AG04450 (cell line): ENCODE data around the gene PLXNA2. TPM values are rescaled to one million over a fixed set of nuclear protein-coding genes. Genes with fewer than 3 reads are reported as not detected.

Experiments
- CTCF ChIA-PET: fragments of 300-600, 350-600 bp; formaldehyde crosslinking; extraction: SDS; loops from one replicate; lab custom pipeline; 2022; ENCODE audit warnings: antibody characterized with exemption, inconsistent platforms; lab: Charles Lee
- POLR2A ChIA-PET: fragments of 350-600 bp; formaldehyde crosslinking; extraction: SDS; loops from one replicate; lab custom pipeline; 2021; ENCODE audit warnings: antibody characterized with exemption, inconsistent platforms; lab: Yijun Ruan, JAX
- DNase-seq: peaks from one replicate; pipeline ENCODE4 v3.0.0-alpha.2; 2011; ENCODE audit warnings: low read depth, low spot score
- H3K27ac ChIP-seq: one replicate; pipeline ENCODE4 v1.5.1; 2012; ENCODE audit warnings: low read depth, low read length, control low read depth
- H3K27me3 ChIP-seq: one replicate; pipeline ENCODE4 v1.6.0; 2012; ENCODE audit warnings: low read length; ENCODE audit not compliant: control insufficient read depth, insufficient read depth
- H3K4me3 ChIP-seq: 2 replicates; pipeline ENCODE4 v1.5.1; 2011; ENCODE audit warnings: mild to moderate bottlenecking, low read depth, low read length, control low read depth
- H3K9me3 ChIP-seq: 2 replicates; pipeline ENCODE4 v1.5.1; 2012; ENCODE audit warnings: low read length; ENCODE audit not compliant: control insufficient read depth, insufficient read depth
- polyA plus RNA-seq: library from polyadenylated mRNA; depleted of rRNA; stranded (reverse); fragments of >200 nt; gene quantifications from 2 replicates; pipeline ENCODE4 v1.2.3, GENCODE V29; 2011
- TF ChIP-seq, protein P1 (sequence below): IDR thresholded peaks from 2 replicates; pipeline ENCODE4 v1.5.1; 2011; ENCODE audit warnings: low read depth, low read length, control low read depth, inconsistent platforms

The PLXNA2 gene
- polyA plus RNA-seq, 1 experiment = 0.10 TPM

- Histone ChIP-seq H3K9me3 (no peaks in the 10 kb centered on the region), H3K4me3 (no peak overlapping the region), H3K27ac (no peak overlapping the region), H3K27me3 (no peaks in the 10 kb centered on the region)
- TF ChIP-seq, protein P1, sequence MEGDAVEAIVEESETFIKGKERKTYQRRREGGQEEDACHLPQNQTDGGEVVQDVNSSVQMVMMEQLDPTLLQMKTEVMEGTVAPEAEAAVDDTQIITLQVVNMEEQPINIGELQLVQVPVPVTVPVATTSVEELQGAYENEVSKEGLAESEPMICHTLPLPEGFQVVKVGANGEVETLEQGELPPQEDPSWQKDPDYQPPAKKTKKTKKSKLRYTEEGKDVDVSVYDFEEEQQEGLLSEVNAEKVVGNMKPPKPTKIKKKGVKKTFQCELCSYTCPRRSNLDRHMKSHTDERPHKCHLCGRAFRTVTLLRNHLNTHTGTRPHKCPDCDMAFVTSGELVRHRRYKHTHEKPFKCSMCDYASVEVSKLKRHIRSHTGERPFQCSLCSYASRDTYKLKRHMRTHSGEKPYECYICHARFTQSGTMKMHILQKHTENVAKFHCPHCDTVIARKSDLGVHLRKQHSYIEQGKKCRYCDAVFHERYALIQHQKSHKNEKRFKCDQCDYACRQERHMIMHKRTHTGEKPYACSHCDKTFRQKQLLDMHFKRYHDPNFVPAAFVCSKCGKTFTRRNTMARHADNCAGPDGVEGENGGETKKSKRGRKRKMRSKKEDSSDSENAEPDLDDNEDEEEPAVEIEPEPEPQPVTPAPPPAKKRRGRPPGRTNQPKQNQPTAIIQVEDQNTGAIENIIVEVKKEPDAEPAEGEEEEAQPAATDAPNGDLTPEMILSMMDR = no peak
- POLR2A ChIA-PET = no interaction called here
- CTCF ChIA-PET = interaction anchor here (1.2 kb wide), 1 partner anchor 87 kb away, joined by 4 read pairs; no protein-coding TSS in a partner anchor
- no peak for DNase-seq
Measured at GRCh38 chr1:208157769-208158168, 86.4 kb downstream of the PLXNA2 start.

DNA sequence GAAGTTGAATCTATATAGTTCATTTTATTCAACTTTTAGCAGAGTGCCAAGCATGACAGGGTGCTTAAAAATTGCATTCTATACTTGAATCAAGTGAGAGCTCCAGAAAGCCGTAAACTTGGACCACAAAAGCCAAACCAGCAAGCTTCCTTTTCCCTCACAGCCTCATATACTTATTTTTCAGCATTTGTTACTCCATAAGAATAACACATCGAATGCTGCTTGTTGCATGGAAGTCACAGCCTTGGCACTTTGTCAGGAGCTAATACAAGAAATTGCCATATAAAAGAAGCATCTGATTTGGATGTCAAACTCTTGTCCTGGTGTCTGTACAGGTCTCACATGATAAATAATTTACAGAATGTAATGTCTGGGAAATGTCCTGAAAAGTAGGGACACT is 87.4 kb downstream of the PLXNA2 start:
- no peaks in the 10 kb centered on the region for H3K27me3 ChIP-seq
- no peaks in the 10 kb centered on the region for H3K9me3 ChIP-seq
- no peak overlapping the region for H3K27ac ChIP-seq
- ChIA-PET POLR2A (no interaction called here), CTCF (no interaction called here)
- no peak overlapping the region for H3K4me3 ChIP-seq
- TF ChIP-seq, protein P1 = no peak
- no peak for DNase-seq

DNA sequence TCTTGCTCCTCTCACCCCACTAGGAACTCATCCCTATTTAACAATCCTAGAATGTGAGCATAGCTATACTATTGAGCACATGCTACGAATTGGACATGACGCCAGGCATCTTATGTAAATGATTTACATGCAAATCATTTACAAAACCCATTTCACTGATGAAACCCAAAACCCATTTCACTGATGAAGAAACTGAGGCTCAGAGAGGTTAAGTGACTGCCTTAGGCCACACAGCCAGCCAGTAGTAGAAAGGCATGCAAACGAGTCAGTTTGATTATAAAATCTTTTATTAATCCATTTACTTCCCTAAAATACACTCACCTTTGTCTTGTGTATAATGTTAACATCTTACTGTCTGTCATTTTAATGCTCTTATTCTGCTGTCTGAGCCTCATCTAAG is 87.9 kb downstream of the PLXNA2 start:
- no peak overlapping the region for H3K27ac ChIP-seq
- H3K27me3 ChIP-seq = no peaks in the 10 kb centered on the region
- ChIA-PET POLR2A (no interaction called here), CTCF (interaction anchor here (0.6 kb wide), 1 partner anchor 46 kb away, joined by 3 read pairs; no protein-coding TSS in a partner anchor)
- H3K9me3 ChIP-seq = no peaks in the 10 kb centered on the region
- TF ChIP-seq, protein P1 = no peak
- no peak overlapping the region for H3K4me3 ChIP-seq
- DNase-seq = no peak

DNA sequence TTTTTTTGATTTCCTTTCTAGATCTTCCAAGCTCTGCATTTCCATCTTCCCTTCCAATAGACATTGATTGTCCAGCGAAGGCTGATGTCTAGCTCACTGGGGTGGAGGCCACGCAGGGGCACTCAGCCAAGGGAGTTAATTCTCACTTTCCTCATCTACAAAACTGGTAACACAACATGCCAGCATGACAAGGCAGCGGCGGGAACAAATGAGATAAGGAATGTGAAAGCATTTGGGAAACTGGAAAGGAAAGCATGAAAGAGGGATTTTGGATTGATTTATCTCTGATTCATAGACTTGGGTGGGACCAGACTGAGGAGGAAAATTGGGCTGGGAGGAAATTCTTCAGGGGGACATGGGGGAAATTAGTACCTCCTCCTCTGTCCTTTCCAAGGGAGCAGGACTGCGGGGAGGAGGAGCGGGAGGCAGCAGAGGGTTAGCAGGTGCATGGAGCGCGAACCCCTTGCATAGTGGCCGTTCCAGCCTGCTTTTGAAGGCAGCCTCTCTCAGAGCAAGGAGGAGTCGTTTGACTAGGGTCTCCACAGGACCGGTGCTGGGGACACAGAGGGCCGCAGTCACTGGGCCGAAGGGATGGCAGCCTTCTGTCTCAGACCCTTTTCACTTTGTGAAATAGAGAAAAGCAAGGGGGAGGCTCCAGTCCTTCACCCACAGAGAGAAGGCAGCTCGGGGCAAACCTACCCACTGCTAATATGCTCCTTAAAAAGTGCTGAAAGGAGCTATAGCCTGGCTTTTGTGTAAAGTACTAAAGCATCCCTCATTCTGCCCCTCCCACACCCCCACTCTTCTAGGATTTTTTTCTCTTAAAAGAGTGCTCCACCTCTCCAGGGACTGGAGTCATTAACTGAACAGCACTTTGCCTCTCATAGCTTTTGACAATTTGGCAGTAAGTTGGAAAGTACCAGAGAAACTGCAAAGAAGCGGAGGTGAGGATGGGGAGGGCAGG is 89.2 kb downstream of the PLXNA2 start:
- Histone ChIP-seq H3K4me3 (no peak overlapping the region), H3K27ac (no peak overlapping the region), H3K9me3 (no peaks in the 10 kb centered on the region), H3K27me3 (no peaks in the 10 kb centered on the region)
- TF ChIP-seq, protein P1 = no peak
- POLR2A ChIA-PET = no interaction called here
- DNase-seq = no peak
- CTCF ChIA-PET = interaction anchor here (0.5 to 1.0 kb wide), 2 partner anchors 23 to 192 kb away, joined by 3 read pairs; no protein-coding TSS in a partner anchor

DNA sequence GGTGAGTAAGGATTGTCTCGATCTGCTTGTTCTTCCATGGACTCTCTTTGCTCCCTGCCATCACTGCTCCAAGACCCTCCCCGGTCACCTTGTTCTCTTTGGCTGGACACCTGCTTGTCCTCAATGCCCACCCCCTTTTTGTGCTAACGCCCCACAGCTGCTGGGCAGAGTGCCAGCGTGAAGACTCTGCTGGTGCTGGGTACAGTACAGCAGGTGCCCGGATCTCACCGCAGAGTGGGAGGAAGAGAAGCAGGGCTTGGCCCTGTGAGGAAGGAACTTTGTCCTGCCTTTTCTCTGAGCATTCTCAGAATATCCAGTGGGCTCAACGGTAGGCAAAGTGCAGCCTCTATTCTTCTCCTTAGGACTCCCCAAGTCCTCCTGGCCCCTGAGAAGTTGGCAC is 90.1 kb downstream of the PLXNA2 start:
- Histone ChIP-seq H3K9me3 (no peaks in the 10 kb centered on the region), H3K27me3 (no peaks in the 10 kb centered on the region), H3K27ac (no peak overlapping the region), H3K4me3 (no peak overlapping the region)
- TF ChIP-seq, protein P1 = no peak
- no peak for DNase-seq
- ChIA-PET POLR2A (no interaction called here), CTCF (interaction anchor here (0.6 to 1.0 kb wide), 3 partner anchors 19 to 132 kb away, joined by 3 to 6 read pairs (median 6); no protein-coding TSS in a partner anchor)
